GM13976 (cell line): Measurements from ENCODE around the gene SLC12A7.

ENCODE experiments used
- DNase-seq: peaks from one replicate; pipeline ENCODE4 v3.0.0; 2012; ENCODE audit warnings: low spot score
- CTCF ChIP-seq: IDR thresholded peaks from 2 replicates; pipeline ENCODE4 v1.5.1; 2012; ENCODE audit warnings: borderline replicate concordance, mild to moderate bottlenecking; ENCODE audit not compliant: insufficient read depth; ENCODE audit errors: extremely low read depth, missing control alignments, control extremely low read depth
- in situ Hi-C: fragments of 300-500 bp; cut with MboI; formaldehyde crosslinking; loops from one replicate; pipeline ENCODE4 v1.12.0; 2022; ENCODE audit warnings: low sequenced_read_pairs, mixed read lengths, inconsistent platforms; ENCODE audit not compliant: unreplicated experiment

SLC12A7 gene

GRCh38 chr5:1135696-1136525, 24.0 kb upstream of the SLC12A7 start:
- no peak for DNase-seq
- TF ChIP-seq CTCF = no peak

GRCh38 chr5:1134478-1134877, 22.6 kb upstream of the SLC12A7 start:
- in situ Hi-C loops = loop anchor here (10.0 kb wide), 1 partner anchor 200 kb away; no protein-coding TSS in a partner anchor
- peak; percentile 34 for TF ChIP-seq CTCF
- DNase-seq = peak; percentile 76

More at GRCh38 chr5:1135696-1136525, 24.0 kb upstream of the SLC12A7 start:
- in situ Hi-C loops = loop anchor here (10.0 kb wide), 1 partner anchor 201 kb away; no protein-coding TSS in a partner anchor

- TF ChIP-seq CTCF = no peak
- DNase-seq = peak; percentile 75
- in situ Hi-C loops = loop anchor here (10.0 kb wide), 1 partner anchor 199 kb away; no protein-coding TSS in a partner anchor
Measured at GRCh38 chr5:1133510-1134201, 21.8 kb upstream of the SLC12A7 start.

GRCh38 chr5:1133108-1133507, 21.2 kb upstream of the SLC12A7 start:
- no peak for DNase-seq
- TF ChIP-seq CTCF = no peak
- in situ Hi-C loops = loop anchor here (10.0 kb wide), 1 partner anchor 198 kb away; no protein-coding TSS in a partner anchor

- no peak for DNase-seq
- in situ Hi-C loops = loop anchor here (10.0 kb wide), 1 partner anchor 198 kb away; no protein-coding TSS in a partner anchor
- no peak for TF ChIP-seq CTCF
Measured at GRCh38 chr5:1132570-1132969, 20.7 kb upstream of the SLC12A7 start.

GRCh38 chr5:1131726-1132125, 19.9 kb upstream of the SLC12A7 start:
- in situ Hi-C loops = loop anchor here (10.0 kb wide), 1 partner anchor 197 kb away; no protein-coding TSS in a partner anchor
- no peak for DNase-seq
- TF ChIP-seq CTCF = no peak
